Loucy (cell line): ENCODE data around the gene MCC.

ENCODE experiments used
- EZH2phosphoT487 ChIP-seq: fragments of 200-600 bp; IDR thresholded peaks from 2 replicates; pipeline ENCODE4 v1.6.1; 2018; ENCODE audit warnings: antibody characterized with exemption, mild to moderate bottlenecking, moderate library complexity, borderline replicate concordance
- TF ChIP-seq, protein P1 (sequence below): fragments of 200-600 bp; sonication (generic); conservative IDR thresholded peaks from 2 replicates; pipeline ENCODE4 v1.5.1; 2014; ENCODE audit warnings: mild to moderate bottlenecking, antibody characterized with exemption, low read length

- TF ChIP-seq, protein P1, sequence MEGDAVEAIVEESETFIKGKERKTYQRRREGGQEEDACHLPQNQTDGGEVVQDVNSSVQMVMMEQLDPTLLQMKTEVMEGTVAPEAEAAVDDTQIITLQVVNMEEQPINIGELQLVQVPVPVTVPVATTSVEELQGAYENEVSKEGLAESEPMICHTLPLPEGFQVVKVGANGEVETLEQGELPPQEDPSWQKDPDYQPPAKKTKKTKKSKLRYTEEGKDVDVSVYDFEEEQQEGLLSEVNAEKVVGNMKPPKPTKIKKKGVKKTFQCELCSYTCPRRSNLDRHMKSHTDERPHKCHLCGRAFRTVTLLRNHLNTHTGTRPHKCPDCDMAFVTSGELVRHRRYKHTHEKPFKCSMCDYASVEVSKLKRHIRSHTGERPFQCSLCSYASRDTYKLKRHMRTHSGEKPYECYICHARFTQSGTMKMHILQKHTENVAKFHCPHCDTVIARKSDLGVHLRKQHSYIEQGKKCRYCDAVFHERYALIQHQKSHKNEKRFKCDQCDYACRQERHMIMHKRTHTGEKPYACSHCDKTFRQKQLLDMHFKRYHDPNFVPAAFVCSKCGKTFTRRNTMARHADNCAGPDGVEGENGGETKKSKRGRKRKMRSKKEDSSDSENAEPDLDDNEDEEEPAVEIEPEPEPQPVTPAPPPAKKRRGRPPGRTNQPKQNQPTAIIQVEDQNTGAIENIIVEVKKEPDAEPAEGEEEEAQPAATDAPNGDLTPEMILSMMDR = no peak
- TF ChIP-seq EZH2phosphoT487 = no peak
Observed at GRCh38 chr5:113202287-113202686, 286.0 kb downstream of the MCC start.
